Smooth muscle cell (in vitro differentiated cells): ENCODE results near the gene TOP2B. TPM values are rescaled to one million over a fixed set of nuclear protein-coding genes. Genes with fewer than 3 reads are reported as not detected.

ENCODE experiments used
- DNase-seq: peaks from one replicate; lab custom pipeline; 2025; ENCODE audit not compliant: unreplicated experiment; lab: John Stamatoyannopoulos, UW
- H2AFZ ChIP-seq: fragments of 200-600 bp; sonication (generic); 2 replicates; pipeline ENCODE4 v1.6.0; 2016; ENCODE audit warnings: antibody characterized with exemption, low read depth, mild to moderate bottlenecking
- H3F3A ChIP-seq: fragments of 200-600 bp; sonication (generic); 2 replicates; pipeline ENCODE4 v1.6.0; 2017; ENCODE audit warnings: antibody characterized with exemption, low read depth
- H3K27ac ChIP-seq: fragments of 200-600 bp; sonication (generic); 2 replicates; pipeline ENCODE4 v1.5.1; 2016; ENCODE audit warnings: low read depth, mild to moderate bottlenecking
- H3K27me3 ChIP-seq: fragments of 200-600 bp; sonication (generic); 2 replicates; pipeline ENCODE4 v1.6.1; 2016; ENCODE audit warnings: low read depth, mild to moderate bottlenecking
- H3K36me3 ChIP-seq: fragments of 200-600 bp; sonication (generic); 2 replicates; pipeline ENCODE4 v1.5.1; 2016; ENCODE audit warnings: low read depth
- H3K4me1 ChIP-seq: fragments of 200-600 bp; sonication (generic); 2 replicates; pipeline ENCODE4 v1.5.1; 2016; ENCODE audit warnings: low read depth
- H3K4me2 ChIP-seq: fragments of 200-600 bp; sonication (generic); 2 replicates; pipeline ENCODE4 v1.6.0; 2016; ENCODE audit warnings: mild to moderate bottlenecking
- H3K4me3 ChIP-seq: fragments of 200-600 bp; sonication (generic); 2 replicates; pipeline ENCODE4 v1.5.1; 2016; ENCODE audit warnings: mild to moderate bottlenecking
- H3K79me2 ChIP-seq: fragments of 200-600 bp; sonication (generic); 2 replicates; pipeline ENCODE4 v1.6.0; 2016; ENCODE audit warnings: low read depth, mild to moderate bottlenecking
- H3K9ac ChIP-seq: fragments of 200-600 bp; sonication (generic); 2 replicates; pipeline ENCODE4 v1.6.0; 2016; ENCODE audit warnings: low read depth
- H3K9me3 ChIP-seq: fragments of 200-600 bp; sonication (generic); replicated peaks from 2 replicates; pipeline ENCODE4 v1.5.1; 2016; ENCODE audit warnings: low read depth
- H4K20me1 ChIP-seq: fragments of 200-600 bp; sonication (generic); 2 replicates; pipeline ENCODE4 v1.6.0; 2016; ENCODE audit warnings: low read depth
- WGBS: methylation state at CpG from one replicate; pipeline ENCODE4 v1.1.7; 2016; ENCODE audit warnings: low lambda C conversion rate; 5-methylcytosine and 5-hydroxymethylcytosine counted together
- polyA plus RNA-seq: library from polyadenylated mRNA; unstranded; fragments of >200 nt; fragmentation: Nextera tagmentation; extraction: Ambion mirVana; gene quantifications from 2 replicates; pipeline ENCODE4 v1.2.1, GENCODE V29; 2016
- total RNA-seq: library from RNA; depleted of rRNA; stranded (reverse); fragments of >200 nt; gene quantifications from 2 replicates; pipeline ENCODE4 v1.2.3, GENCODE V29; 2014
- TF ChIP-seq, protein P1 (sequence below): fragments of 200-600 bp; sonication (generic); IDR thresholded peaks from 2 replicates; pipeline ENCODE4 v1.5.1; 2017; ENCODE audit warnings: borderline replicate concordance, mild to moderate bottlenecking, antibody characterized with exemption; ENCODE audit not compliant: insufficient read depth, poor library complexity, severe bottlenecking

The TOP2B gene
- total and polyA plus RNA-seq, 2 experiments from 2014 or later = 70.2 to 132 TPM

DNA sequence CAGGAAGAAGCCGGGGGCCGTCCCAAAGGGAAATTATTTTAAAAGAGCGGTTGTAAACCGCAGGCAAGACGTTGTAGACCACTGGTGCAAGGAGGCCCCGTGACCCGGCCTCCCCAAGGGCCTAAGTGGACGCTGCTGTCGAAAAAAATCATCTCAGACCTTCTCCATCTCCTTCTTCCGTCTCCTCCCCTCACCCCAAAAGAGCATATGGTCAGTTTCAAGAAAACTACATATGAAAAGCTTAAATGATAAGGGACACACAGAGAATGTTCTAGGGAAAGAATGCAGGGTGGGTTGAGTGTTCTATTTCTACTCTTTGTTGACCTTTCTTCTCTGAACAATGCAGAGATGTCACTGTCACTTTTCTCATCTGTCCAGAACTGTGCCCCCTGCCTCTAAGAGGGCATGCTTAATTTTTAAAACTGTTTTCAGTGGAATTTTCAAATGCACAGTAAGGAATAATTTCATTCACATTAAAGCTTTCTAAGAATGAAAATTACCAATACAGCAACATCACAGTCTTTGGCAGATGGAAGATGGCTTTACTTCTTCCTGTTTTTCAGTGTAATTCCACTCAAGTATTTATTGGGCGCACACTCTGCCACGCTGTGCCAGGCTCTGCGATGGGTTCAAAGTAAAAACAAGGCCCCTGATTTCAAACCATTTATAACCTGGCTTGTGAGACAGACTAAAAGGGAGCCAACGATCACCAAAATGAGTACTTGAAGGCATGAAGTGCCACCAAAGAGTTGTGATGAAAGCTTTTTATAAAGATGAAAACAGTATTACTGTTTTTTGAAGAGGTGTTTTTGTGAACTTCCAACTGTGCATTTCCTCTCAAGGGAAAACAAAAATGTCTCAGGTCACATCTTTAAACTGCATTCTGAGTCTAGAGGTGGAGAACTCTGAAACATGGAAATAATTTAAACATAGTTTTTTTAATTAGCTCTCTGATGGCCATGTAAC lies 891 bp upstream of the TOP2B start:
- Histone ChIP-seq H3K4me1 (peaks cover 29% of the 10 kb centered on the region), H3K4me2 (peak overlapping the region; percentile 90), H3K9ac (peak overlapping the region; percentile 93), H3K27ac (peak overlapping the region; percentile 96), H3F3A (peaks cover 5% of the 10 kb centered on the region), H2AFZ (peak overlapping the region; percentile 75), H4K20me1 (peaks cover 33% of the 10 kb centered on the region), H3K27me3 (no peaks in the 10 kb centered on the region), H3K79me2 (peaks cover 34% of the 10 kb centered on the region), H3K36me3 (no peaks in the 10 kb centered on the region), H3K4me3 (peak overlapping the region; percentile 99), H3K9me3 (no peaks in the 10 kb centered on the region)
- 29% methylated on average over 14 of the region's 14 CpGs for WGBS
- no peak for DNase-seq
- TF ChIP-seq, protein P1, sequence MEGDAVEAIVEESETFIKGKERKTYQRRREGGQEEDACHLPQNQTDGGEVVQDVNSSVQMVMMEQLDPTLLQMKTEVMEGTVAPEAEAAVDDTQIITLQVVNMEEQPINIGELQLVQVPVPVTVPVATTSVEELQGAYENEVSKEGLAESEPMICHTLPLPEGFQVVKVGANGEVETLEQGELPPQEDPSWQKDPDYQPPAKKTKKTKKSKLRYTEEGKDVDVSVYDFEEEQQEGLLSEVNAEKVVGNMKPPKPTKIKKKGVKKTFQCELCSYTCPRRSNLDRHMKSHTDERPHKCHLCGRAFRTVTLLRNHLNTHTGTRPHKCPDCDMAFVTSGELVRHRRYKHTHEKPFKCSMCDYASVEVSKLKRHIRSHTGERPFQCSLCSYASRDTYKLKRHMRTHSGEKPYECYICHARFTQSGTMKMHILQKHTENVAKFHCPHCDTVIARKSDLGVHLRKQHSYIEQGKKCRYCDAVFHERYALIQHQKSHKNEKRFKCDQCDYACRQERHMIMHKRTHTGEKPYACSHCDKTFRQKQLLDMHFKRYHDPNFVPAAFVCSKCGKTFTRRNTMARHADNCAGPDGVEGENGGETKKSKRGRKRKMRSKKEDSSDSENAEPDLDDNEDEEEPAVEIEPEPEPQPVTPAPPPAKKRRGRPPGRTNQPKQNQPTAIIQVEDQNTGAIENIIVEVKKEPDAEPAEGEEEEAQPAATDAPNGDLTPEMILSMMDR = no peak

DNA sequence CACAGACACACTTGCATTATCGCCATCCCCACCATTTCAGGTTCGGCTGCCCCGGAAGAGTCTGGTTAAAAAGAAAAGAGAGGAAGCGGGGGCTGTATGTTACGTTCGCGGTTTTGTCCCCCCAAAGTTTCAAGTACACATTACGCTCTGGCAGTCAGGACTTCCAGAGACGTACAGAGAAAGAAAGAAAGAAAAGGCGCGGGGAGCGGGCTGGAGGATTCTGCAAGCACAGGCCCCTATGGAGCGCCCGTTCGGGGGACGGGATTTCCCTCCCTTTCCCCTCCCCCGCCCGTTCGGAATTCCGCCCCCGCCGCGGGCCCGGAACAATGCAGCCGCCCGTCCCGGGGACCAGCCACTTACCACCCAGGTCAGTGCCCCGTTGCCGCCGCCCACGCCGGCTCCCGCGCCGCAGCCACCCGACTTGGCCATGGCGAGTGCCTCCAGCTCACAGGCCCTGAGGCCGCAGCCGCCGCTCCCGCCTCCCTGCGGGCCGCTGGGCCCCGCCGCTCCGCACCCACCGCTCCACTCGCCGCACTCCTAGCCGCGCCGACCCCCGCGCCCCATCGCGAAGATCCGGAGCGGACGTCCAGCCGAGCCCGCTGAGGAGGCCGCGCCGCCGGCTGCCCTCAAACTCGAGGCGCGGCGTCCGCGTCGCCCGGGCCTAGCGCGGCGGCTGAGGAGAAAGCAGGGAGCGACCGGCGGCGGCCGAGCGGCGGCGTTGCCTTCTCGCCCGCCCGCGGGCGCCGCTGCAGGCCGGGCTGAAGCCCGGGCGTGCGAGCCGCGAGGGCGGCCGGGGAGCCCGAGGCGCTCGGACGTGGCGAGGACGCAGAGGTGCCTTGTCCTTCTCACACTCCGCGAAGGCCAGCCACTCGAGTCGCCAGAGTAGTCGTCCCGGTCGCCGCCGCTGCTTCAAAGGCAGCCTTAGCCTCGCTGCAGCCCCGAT lies 567 bp downstream of the TOP2B start:
- peak; percentile 43 for DNase-seq
- Histone ChIP-seq H3K79me2 (peaks cover 49% of the 10 kb centered on the region), H3K4me2 (peak overlapping the region; percentile 90), H3F3A (peaks cover 5% of the 10 kb centered on the region), H3K27me3 (no peaks in the 10 kb centered on the region), H4K20me1 (peaks cover 48% of the 10 kb centered on the region), H3K4me3 (peak overlapping the region; percentile 99), H3K27ac (peak overlapping the region; percentile 96), H3K9me3 (no peaks in the 10 kb centered on the region), H2AFZ (peak overlapping the region; percentile 87), H3K4me1 (peaks cover 38% of the 10 kb centered on the region), H3K9ac (peak overlapping the region; percentile 93), H3K36me3 (no peaks in the 10 kb centered on the region)
- under 1% methylated on average over 86 of the region's 115 CpGs for WGBS
- TF ChIP-seq, protein P1 = no peak

DNA sequence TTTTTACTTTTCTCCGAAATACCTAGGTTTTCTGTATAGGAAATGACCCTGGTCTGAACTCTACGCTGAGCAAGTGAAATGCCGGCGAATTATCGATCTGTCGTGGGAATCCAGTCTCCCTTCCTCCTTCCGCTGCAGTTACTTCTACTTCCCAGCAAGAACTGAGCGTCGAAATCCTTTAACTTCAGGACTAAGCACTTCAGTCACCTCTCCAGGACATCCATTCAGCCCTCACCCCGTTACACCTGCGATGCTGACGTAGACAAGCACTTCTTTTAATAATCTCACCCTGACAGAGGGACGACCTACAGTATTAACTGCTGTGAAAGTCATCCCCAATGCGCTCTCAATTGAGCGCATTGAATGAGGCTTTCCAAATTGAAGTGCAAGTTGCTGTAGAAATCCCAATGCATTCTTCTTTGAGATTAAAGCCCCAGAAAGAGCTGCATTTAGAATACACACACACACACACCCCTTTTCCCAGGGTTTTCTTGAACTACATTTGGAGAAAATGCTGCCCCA lies 1.3 kb downstream of the TOP2B start:
- Histone ChIP-seq H3K27ac (peak overlapping the region; percentile 96), H2AFZ (peak overlapping the region; percentile 87), H3K27me3 (no peaks in the 10 kb centered on the region), H3K79me2 (peaks cover 56% of the 10 kb centered on the region), H3K4me3 (peak overlapping the region; percentile 99), H3K4me2 (peak overlapping the region; percentile 90), H3K9me3 (no peaks in the 10 kb centered on the region), H3K36me3 (no peaks in the 10 kb centered on the region), H3F3A (peaks cover 5% of the 10 kb centered on the region), H3K9ac (peak overlapping the region; percentile 93), H4K20me1 (peaks cover 55% of the 10 kb centered on the region), H3K4me1 (peaks cover 38% of the 10 kb centered on the region)
- DNase-seq = no peak
- TF ChIP-seq, protein P1 = no peak
- under 1% methylated on average over 15 of the region's 15 CpGs for WGBS
